Body of pancreas (tissue), 4 donors: ENCODE data around the gene MCIDAS.

Experiments
- CTCF ChIP-seq, 7 experiments: fragments of 450-650 bp in 4 of 7; fragments of 200-600 bp in 3 of 7; sonication (generic) in 3 of 7; IDR thresholded peaks; one replicate each; pipeline ENCODE4 v1.5.1; 2016 to 2019; ENCODE audit warnings: antibody characterized with exemption in 7 of 7
- POLR2A ChIP-seq, 3 donors: fragments of 450-650 bp; IDR thresholded peaks; one replicate each; pipeline ENCODE4 v1.6.1; 2016; ENCODE audit warnings: antibody characterized with exemption in 3 of 3, mild to moderate bottlenecking in 2 of 3

GRCh38 chr5:55236800-55237199 is 9.7 kb upstream of the MCIDAS start:
- TF ChIP-seq POLR2A (IDR thresholded peaks at IDR 0.05) (no peak), CTCF (IDR thresholded peaks at IDR 0.05) (no peak)
